ENCODE data around the gene IL21R.

The IL21R gene

GRCh38 chr16:27417047-27417671 lies 15.2 kb downstream of the IL21R start:
- Histone ChIP-seq H3K4me1 (ENCODE audit: control insufficient read depth in 1 of 2, insufficient read depth in 1 of 2, low read depth in 1 of 2, low read length in 1 of 2) (peaks cover 10 to 17% of the 10 kb centered on the region in 2 experiments), H3K27me3 (no peaks in the 10 kb centered on the region), H3K27ac (no peak overlapping the region), H3K36me3 (no peaks in the 10 kb centered on the region), H3K9me3 (no peaks in the 10 kb centered on the region), H3K4me3 (ENCODE audit: low read depth in 1 of 2, low read length in 1 of 2) (no peak overlapping the region)
- no peak for TF ChIP-seq CTCF (IDR thresholded peaks at IDR 0.05)

GRCh38 chr16:27421961-27422740 lies 20.2 kb downstream of the IL21R start:
- Histone ChIP-seq H3K27me3 (peaks cover 7% of the 10 kb centered on the region), H3K9me3 (no peaks in the 10 kb centered on the region), H3K36me3 (no peaks in the 10 kb centered on the region), H3K4me3 (ENCODE audit: low read depth in 1 of 2, low read length in 1 of 2) (no peak overlapping the region), H3K27ac (no peak overlapping the region), H3K4me1 (ENCODE audit: control insufficient read depth in 1 of 2, insufficient read depth in 1 of 2, low read depth in 1 of 2, low read length in 1 of 2) (no peaks in the 10 kb centered on the region)
- no peak for TF ChIP-seq CTCF (IDR thresholded peaks at IDR 0.05)

GRCh38 chr16:27424772-27425498 lies 23.0 kb downstream of the IL21R start:
- no peaks in the 10 kb centered on the region for H3K4me1 ChIP-seq (ENCODE audit: control insufficient read depth in 1 of 2, insufficient read depth in 1 of 2, low read depth in 1 of 2, low read length in 1 of 2)
- H3K36me3 ChIP-seq: no peaks in the 10 kb centered on the region
- no peak overlapping the region for H3K27ac ChIP-seq
- no peaks in the 10 kb centered on the region for H3K9me3 ChIP-seq
- no peak for TF ChIP-seq CTCF (IDR thresholded peaks at IDR 0.05)
- no peak overlapping the region for H3K4me3 ChIP-seq (ENCODE audit: low read depth in 1 of 2, low read length in 1 of 2)
- H3K27me3 ChIP-seq: peaks cover 18% of the 10 kb centered on the region

- peaks cover 29% of the 10 kb centered on the region for H3K27me3 ChIP-seq
- no peak overlapping the region for H3K27ac ChIP-seq
- H3K9me3 ChIP-seq: no peaks in the 10 kb centered on the region
- H3K4me3 ChIP-seq (ENCODE audit: low read depth in 1 of 2, low read length in 1 of 2): no peak overlapping the region
- TF ChIP-seq CTCF (IDR thresholded peaks at IDR 0.05): no peak
- no peaks in the 10 kb centered on the region for H3K36me3 ChIP-seq
- H3K4me1 ChIP-seq (ENCODE audit: control insufficient read depth in 1 of 2, insufficient read depth in 1 of 2, low read depth in 1 of 2, low read length in 1 of 2): no peaks in the 10 kb centered on the region
Observed at GRCh38 chr16:27425961-27426360, 24.0 kb downstream of the IL21R start.

GRCh38 chr16:27426423-27427408 lies 24.7 kb downstream of the IL21R start:
- no peak for TF ChIP-seq CTCF (IDR thresholded peaks at IDR 0.05)
- H3K27me3 ChIP-seq: peaks cover 36% of the 10 kb centered on the region
- no peak overlapping the region for H3K27ac ChIP-seq
- no peaks in the 10 kb centered on the region for H3K4me1 ChIP-seq (ENCODE audit: control insufficient read depth in 1 of 2, insufficient read depth in 1 of 2, low read depth in 1 of 2, low read length in 1 of 2)
- no peaks in the 10 kb centered on the region for H3K36me3 ChIP-seq
- no peaks in the 10 kb centered on the region for H3K9me3 ChIP-seq
- H3K4me3 ChIP-seq (ENCODE audit: low read depth in 1 of 2, low read length in 1 of 2): no peak overlapping the region

Measured in neutrophil (primary cell).